Hematopoietic multipotent progenitor cell treated with erythropoietin and hydrocortisone succinate and interleukin-3 and kit ligand, for 17 days (in vitro differentiated cells): Measurements from ENCODE around the gene FBLN7.

Source experiments
- DNase-seq: peaks from one replicate; pipeline ENCODE4 v3.0.0-alpha.2; 2015; ENCODE audit warnings: low spot score

FBLN7 gene

GRCh38 chr2:112157472-112157871 lies 19.3 kb downstream of the FBLN7 start:
- no peak for DNase-seq

DNA sequence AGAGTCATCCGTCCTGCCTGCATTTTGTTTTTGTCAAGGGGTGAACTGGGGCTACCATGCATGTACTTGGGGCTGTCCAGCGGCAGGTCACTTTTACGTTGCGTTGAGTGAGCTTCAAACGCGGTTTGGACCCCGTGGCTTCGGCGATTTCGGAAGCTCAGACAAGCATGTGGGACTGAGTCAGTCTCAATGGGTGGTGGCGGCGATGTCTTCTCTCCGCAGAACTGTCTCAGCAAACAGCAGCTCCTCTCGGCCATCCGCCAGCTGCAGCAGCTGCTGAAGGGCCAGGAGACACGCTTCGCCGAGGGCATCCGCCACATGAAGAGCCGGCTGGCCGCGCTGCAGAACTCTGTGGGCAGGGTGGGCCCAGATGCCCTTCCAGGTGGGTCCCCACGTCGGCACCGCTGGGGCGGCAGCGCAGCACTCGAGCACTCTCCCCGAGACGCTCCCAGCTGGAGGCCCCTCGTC lies 21.3 kb downstream of the FBLN7 start:
- no peak for DNase-seq

GRCh38 chr2:112160283-112161250 lies 22.4 kb downstream of the FBLN7 start:
- DNase-seq: no peak

- DNase-seq: no peak
Observed at GRCh38 chr2:112161431-112162145, 23.4 kb downstream of the FBLN7 start.

DNA sequence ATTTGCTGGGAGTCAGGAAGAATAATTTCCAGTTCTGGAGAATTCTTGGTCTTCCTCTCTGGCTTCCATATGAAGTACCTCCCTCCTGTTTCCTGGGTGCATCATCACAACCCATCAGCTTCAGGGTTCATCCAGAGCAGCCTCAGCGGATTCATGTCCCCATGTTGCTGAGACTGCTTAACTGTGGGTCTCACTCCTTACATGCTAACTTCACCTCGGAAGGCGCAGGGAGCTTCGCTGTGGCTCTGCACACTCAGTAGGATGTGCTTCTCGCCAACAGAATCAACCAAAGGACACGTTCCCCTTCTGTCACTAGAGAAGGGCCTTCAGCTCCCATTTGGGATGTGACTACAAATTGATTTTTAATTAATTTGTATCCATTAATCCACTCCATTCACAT lies 24.2 kb downstream of the FBLN7 start:
- DNase-seq: no peak

DNA sequence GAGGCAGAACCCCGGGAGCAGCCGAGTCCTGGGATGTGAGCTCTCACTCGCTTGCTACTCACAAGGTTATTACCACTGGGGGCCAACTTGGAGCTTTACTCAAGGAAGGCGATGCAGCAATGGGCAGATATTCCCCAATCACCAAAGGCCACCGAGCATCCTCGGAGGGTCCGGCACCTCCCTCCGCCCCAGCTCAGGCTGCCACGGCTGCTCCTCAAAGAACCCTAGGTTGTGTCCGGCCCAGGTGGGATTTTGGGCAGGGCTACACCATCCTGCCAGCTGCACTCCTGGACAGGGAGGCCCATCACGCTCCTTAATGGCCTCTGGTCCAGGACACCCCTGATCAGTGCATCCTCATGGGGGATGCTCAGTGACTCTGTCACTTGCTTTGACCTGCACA lies 24.8 kb downstream of the FBLN7 start:
- no peak for DNase-seq

DNA sequence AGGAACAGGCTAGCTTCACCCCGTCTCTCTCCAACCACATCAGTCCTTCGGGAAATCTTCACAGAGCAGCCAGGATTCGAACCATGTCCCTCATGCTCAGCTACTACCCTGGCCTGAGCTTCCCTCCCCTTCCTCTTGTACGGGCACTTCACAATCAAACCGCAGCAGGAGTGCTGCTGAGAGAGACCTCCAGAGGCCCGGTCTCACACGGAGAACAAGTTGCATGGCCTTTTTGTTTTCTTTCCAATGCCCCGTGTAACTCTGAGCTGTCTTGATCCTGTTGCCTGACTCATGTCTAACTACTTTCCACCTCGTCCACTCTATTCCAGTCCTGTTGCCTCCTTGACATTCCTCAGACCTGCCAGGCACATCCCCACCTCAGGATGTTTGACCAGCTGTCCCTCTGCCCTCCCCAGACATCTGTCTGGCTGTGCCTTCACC lies 25.4 kb downstream of the FBLN7 start:
- no peak for DNase-seq

- no peak for DNase-seq
Observed at GRCh38 chr2:112164876-112165275, 26.7 kb downstream of the FBLN7 start.

DNA sequence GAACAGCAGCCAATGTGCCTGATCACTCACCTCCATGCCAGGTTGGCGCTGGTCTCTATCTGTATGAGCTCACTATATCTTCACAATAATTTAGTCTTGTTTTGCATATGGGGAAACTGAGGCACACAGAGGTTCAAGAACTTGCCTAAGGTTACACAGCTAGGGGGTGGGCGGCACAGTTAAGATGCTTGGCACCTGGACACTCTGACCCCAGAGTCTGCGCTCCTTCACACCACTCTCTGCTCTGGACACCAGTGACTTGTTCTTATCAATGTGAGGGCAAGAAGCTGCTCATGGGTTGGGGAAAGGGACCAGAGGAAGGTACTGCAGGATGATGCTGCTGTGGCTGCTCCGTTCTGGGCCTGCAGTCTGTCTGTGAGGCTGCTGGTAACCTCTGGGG lies 27.1 kb downstream of the FBLN7 start:
- no peak for DNase-seq

DNA sequence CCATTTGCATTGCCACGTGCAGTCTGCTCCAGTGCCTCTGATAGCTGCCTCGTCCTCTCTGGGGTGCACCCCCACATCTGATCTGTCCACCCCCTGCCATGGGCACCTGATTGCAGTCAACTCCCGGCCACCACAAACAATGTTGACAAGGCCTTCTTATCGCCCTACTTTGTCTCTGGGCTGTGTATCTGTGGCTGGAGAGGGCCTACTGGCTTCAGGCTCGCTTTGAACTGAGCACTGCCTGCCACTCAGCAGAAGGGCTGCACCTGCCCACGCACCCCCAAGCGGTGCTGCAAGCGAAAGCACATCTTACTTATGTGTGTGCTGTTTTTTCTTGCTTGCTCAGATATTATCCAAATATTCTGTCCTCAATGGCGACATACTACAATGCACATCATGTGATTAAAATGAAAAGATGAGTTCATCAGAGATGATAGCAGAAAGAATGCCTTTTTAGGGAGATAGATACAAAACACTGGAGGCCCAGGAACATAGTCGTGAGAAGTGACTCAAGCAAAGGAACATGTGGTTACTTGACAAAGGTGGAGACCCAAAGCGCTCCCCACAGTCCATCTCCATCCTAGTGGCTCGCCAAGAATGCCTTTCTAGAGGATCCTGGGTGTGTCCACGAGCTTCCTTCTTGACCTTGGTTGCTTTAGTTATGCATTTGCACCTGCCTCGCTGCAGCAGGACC lies 28.8 kb downstream of the FBLN7 start:
- DNase-seq: no peak

DNA sequence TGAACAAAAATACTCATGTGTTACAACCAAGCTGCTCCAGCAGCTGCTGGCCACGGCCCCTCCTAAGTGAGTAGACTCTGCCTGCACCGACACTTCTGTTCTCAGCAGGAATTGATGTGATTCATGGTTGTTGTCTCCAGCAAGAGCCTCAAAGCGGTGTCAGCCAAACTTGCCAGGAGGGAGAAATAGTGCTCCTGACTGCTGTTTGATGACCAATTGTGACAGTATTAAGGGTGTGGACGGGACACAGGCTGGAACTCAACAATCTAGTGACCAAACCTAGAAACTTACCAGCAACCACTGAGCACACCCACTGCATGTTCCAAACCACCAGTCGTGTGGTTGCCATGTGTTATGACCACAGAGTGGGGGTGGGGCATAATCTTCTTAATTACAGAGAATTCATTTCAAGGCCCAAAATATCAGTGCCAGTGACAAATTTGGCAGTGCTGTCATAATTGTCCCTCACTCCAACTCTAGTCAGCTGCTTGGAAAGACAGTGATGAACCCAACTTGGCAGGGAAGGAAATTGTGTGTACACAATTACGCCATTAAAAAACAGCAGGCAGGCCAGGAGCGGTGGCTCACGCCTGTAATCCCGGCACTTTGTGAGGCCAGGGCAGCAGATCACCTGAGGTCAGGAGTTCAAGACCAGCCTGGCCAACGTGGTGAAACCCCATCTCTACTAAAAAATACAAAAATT lies 30.4 kb downstream of the FBLN7 start:
- DNase-seq: no peak

GRCh38 chr2:112170495-112170894 lies 32.3 kb downstream of the FBLN7 start:
- DNase-seq: no peak

DNA sequence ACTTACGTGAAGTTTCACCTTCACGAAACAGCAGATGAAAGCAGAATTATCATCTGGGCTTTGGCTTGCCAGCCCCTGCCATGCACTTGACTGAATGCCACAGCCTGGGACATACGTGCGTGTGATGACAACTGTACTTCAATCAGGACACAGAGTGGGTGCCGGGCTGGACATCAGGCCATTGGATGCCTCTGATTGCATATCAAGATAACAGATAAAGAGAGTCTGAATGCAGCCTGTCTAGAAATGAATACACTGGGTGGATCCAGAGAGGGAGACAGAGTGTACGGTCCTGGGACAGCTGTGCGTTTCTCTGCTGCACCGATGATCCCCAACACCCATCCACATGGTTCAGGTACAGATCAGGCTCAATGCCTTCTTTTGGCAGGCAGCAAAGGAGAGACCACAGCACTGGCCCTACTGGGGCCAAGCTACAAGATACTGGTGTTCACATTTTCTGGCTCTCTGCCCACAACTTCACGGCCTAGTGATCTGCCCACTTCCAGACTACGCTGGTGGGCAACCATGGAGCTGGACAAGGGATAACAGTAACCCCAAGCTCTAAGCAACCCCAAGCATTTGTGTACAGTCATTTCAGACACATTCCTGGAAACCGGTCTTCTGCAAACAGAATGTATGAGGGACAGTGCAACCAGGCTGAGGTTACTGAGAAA lies 35.6 kb downstream of the FBLN7 start:
- DNase-seq: no peak

DNA sequence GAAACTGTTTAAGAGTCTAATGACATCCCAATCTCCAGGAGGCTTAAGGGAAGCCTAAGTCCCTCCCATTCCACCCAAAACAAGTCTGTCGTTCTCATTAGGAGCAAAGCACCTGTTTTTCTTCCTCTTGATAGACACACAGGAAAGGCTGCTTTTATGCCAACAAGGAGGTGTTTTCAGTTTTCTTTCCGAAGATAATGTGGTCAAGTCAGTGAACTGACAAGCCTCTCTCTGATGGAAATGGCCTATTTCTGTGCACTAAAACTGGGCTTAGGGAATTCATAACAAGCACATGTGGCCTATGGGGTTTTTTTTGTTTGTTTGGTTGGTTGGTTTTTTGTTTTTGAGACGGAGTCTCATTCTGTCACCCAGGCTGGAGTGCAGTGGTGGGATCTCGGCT lies 36.2 kb downstream of the FBLN7 start:
- DNase-seq: no peak

DNA sequence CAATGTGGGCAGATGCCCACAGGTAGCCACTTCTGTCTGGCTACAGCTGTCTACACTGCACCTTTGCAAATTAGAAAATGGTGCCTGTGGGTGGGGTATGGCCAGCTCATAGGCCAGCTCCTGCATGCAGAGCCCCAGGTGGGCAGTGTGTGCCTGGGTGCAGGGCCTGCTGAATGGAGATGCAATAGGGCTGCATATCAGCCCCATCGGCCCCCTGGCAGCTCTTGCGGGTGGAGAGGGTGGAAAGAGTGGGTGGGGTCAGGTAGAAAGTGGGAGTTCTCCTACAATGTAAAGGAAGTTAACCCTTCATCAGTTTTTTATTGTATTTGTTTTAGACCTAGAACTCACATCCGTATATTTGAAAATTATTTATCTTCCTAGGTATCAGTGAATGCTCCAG lies 37.1 kb downstream of the FBLN7 start:
- DNase-seq: no peak

DNA sequence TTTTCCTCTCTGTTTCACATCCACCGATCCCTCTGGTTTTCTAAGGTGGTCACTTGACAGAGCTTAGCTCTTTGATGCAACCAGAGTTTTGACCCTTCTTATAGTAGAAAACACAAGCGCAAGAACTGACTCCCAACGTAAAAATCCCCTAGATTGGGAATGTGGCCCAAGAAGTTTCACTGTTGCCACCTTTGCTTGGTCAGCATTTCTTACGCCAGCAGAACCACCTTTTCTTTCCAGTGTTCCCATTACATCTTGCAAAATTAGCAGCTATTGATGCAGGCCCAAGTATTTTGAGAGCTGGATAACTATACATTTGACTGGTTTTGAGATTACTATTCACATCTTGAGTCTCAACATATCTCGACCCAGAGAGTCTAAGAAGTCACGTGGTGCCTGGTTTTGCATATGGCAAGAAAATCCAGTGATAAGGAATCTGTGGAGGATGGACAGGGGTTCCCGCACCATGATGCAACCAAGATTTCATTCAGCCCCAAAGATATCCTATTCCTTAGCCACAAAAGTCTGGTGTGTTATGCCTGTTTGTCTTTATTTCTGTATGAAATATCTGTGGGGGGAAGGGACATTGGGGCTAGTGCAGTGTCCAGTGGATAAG lies 37.9 kb downstream of the FBLN7 start:
- DNase-seq: no peak

DNA sequence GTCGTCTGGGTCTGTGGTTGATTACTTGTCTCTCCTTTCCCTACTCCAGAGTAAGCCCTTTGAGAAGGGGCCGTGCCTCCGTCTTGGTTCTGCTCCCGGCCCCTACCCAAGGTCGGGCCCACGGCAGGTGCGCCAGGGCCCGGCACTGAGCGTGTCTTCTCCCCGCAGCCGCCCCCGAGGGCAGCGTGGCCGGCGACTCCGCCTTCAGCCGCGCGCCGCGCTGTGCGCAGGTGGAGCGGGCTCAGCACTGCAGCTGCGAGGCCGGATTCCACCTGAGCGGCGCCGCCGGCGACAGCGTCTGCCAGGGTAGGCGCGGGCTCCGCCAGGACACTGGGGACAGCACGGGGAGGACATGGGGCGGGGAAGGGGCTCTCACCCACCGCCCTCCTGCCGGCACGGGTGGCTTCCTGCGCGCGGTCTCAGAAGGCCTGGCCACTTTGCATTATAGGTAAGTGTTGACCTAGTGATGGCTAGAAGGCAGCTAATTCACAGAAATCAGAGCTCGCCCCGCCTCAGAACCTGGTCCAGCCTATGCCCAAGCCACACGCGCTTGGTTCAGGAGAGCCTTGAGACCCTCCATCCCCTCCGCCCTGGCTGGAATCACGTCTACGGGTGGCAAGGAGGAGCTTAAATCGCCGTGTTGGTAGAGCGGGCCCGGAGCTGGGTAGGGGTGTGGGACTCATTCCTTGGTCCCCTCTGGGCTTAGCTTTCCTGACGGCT lies 43.5 kb downstream of the FBLN7 start:
- no peak for DNase-seq

GRCh38 chr2:112182581-112183034 lies 44.4 kb downstream of the FBLN7 start:
- DNase-seq: no peak

GRCh38 chr2:112183327-112184025 lies 45.3 kb downstream of the FBLN7 start:
- no peak for DNase-seq
